MV-4-11 (cell line): Measurements from ENCODE around the gene PRMT5.

Experiments
- DNase-seq: peaks from one replicate; lab custom pipeline; 2025; lab: John Stamatoyannopoulos, UW

The PRMT5 gene

DNA sequence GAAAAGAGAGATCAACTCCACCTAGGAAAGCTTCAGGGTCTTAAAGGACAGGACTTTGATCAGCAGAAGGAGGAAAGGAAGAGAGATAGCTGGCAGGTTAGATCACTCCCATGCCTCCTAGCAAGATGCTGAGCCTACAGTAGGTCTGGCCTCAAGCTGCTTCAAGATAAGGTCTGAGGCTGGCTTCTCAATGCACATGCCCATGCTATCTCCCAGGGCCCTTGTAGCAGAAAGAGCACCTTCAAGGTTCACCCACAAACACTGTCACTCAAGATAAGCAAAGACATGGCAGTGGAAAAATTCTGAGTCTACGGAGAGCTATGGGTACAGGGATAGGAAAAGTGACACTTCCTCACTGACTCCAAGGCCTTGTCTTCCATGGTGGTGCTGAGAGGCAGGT is 31.8 kb downstream of the PRMT5 start:
- no peak for DNase-seq

DNA sequence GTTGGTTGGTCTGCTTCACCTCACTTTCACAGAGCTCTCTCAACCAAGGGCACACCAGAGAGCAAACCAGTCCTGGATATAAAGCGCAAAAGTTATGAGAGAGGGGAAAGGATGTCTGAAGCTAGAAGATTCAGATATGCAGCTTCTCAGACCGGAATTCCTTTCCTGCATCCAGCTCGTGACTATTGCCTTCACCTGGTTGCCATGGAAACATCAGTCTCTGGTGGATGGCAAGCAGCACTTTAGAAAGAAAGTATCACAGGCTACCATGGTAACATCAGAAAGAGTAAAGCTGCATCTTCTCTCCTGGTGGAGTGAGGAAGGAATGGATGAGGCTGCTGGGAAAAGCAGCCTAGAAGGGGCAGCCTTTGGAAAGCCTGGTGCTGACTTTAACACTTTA is 32.4 kb downstream of the PRMT5 start:
- no peak for DNase-seq

DNA sequence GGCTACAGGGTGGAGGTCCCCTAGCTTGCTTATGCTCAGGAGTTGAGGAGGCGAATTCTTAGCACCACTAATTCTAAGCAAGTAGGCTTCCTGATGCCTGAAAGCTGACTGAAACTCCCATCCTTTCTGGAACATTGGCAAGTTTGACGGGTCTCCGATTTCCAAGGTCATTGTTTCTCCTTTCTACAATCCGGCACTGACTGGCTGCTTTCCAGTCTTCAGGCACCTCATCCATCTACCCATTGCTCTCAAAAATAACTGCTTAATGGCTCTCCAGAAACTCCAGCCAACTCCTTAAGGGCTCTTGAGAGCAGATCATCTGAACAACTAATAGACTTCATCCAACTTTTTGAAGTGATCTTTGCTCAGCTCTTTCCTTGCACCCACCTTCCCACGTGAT is 32.8 kb downstream of the PRMT5 start:
- no peak for DNase-seq

DNA sequence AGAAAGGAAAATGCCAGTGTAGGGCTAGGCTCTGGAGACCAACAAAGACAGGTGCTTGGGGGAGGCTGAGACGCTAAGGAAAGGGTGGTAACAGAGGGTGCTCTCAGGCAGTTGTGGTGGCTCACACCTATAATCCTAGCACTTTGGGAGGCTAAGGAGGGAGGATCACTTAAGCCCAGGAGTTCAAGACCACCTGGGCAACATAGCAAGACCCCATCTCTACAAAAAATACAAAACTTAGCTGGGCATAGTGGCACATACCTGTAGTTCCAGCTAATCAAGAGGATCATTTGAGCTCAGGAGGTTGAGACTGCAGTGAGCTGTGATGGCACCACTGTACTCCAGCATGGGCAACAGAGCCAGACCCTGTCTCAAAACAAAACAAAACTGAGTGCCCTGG is 33.8 kb downstream of the PRMT5 start:
- no peak for DNase-seq

DNA sequence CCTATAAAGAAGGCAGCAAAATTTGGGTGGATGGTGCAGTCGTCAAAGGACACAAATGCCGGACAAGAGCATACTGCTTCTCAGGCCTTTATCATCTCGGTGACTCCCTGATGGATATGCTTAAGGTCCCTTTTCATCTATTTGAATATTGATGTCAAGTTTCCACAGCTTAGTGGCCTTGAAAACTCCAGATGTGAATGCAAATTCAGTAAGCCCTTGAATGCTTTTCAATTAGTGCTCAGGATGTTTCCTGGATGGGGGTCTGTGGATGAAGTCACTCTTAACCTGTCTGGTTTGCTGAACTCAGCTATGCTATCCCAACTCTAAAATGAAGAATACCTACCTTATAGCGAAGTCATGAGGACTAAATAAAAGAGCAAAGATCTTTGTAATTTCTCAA is 35.5 kb downstream of the PRMT5 start:
- DNase-seq, result no peak

DNA sequence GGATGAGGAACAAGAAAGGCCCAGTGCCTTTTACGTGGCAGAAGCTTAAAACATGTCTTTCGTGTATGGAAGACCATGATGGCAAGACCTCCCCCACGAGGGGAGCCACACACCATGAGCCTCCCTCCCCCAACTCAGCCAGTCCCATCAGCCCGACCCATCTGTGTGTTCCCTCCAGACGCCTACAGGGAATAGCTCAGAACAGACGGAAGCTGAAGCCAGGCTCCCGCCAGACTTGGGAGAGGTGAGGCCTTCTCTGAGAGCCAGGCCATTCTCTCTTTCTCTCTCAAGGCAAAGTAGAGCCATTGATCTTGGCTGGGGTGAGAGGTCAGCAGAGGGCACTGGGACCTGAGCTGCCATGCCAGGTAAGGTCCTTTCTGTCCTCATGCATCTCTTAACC is 36.7 kb downstream of the PRMT5 start:
- no peak for DNase-seq

DNA sequence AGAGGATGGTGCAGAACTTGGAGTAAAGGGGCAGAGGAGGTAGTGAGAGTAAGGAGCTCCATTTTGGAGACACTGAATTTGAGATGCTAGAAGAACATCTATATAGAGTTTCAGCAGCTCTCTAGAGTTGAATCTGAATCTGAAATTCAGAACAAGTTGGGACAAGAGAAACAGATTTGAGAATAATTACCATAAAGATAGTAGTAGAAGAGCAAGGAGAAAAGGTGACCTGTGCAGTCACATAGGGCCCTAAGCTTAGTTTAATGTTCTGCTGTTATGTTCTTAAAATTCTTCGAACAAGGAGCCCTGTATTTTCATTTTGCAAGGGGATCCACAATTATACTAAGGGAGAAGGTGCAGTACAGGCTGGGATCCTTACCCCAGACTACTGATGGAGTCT is 38.8 kb downstream of the PRMT5 start:
- DNase-seq, result no peak

DNA sequence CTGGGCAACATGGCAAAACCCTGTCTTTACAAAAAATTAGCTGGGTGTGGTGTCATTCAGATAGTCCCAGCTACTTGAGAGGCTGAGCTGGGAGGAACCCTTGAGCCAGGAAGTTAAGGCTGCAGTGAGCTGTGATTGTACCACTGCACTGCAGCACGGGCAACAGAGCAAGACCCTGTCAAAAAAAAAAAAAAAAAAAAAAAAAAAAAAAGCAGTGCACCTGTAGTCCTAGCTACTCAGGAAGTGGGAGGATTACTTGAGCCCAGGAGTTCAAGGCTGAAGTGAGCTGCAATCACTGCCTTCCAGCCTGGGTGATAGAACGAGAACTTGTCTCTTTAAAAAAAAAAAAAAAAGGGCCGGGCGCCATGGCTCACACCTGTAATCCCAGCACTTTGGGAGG is 40.5 kb downstream of the PRMT5 start:
- no peak for DNase-seq

DNA sequence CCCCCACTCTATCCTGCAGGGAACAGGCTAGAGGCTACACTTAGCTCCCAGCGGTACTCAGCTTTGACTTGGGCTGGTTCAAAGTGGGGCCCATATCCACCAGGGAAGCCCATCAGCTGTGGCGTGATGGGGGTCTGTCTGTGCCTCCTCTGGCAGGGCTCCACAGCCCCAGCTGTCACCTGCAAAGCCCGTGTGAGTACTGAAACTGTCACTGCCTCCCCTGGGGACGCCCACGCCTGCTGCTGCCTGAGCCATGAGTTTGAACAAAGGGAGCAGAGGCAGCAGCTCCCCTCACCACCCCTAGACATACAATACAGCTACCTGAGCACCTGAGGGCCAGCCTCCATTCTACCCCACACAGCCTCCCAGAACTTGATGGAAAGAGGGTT is 41.2 kb downstream of the PRMT5 start:
- DNase-seq, result no peak

DNA sequence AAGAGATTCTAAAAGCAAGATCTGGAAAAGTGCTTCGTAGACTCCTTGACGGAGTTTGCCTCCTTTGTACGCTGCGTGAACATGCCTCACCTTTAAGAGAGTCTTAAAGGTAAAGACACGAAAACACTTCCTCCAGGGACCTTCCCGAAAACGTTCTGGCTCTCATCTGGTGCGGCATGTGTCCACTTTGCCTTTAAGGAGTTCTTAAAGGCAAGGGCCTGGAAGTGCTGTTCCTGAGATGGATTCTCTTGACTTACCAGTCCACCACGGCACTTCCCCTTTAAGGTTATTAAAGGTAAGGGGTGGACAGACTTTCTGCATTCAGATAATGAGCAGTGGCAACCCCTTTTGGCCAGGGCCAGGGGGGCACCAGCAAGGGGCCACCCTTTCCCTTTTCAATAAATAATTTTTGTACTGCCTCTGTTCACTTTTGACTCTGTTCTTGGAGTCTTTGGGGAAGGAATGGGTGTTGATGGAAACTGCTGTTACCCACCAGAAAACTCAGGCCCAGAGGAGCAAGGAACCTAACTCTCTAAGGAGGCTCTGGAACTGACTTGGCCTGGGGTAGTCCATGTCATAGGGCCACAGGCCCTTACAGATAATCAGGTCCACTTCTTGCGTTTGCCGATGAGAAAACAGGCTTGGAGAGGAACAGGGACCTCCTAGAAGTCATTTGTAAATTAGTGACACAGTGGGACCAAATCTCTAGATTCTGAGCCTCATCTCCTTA is 41.8 kb downstream of the PRMT5 start:
- DNase-seq, result peak; percentile 76

DNA sequence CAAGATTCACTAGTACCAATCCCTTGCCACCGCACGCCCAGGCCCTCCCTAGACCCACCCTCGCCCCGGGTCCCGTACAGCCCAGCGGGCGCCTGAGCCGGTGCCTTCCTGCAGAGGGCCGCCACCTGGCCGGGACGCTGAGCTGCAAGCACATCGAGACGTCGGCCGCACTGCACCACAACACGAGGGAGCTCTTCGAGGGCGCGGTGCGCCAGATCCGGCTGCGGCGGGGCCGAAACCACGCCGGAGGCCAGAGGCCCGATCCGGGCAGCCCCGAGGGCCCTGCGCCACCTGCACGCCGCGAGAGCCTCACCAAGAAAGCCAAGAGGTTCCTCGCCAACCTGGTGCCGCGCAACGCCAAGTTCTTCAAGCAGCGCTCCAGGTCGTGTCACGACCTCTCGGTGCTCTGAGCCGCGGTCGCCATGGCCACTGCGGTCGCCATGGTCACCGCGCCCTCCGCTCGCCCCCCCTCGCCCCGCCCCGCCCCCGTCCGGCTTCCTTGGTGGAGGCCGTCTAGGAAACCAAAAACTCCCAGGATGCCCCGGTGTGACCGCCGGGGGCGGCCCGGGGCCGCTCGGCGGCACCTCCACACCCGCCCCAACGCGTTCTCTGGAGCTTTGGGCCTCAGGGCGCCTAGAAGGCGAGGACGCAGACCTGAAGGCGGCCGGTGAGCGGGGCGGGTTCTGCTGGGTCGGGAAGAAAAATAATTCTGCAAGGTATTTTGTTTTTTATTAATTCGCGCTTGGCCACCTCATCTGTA is 42.5 kb downstream of the PRMT5 start:
- DNase-seq, result peak; percentile 54

DNA sequence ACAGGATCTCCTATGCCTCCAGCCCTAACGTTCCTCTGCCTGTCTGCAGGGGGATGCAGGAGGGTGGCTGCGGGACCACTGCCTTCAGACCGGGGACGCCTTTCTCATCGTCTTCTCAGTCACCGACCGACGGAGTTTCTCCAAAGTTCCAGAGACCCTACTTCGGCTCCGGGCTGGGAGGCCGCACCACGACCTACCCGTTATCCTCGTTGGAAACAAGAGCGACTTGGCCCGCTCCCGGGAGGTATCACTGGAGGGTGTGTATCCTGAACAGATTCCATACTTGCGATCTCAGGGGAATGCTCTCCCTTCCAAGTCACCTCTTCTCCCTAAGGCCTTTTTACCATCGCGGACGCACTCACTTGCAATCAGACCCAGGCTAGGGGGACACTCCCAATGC is 43.2 kb downstream of the PRMT5 start:
- DNase-seq, result no peak

DNA sequence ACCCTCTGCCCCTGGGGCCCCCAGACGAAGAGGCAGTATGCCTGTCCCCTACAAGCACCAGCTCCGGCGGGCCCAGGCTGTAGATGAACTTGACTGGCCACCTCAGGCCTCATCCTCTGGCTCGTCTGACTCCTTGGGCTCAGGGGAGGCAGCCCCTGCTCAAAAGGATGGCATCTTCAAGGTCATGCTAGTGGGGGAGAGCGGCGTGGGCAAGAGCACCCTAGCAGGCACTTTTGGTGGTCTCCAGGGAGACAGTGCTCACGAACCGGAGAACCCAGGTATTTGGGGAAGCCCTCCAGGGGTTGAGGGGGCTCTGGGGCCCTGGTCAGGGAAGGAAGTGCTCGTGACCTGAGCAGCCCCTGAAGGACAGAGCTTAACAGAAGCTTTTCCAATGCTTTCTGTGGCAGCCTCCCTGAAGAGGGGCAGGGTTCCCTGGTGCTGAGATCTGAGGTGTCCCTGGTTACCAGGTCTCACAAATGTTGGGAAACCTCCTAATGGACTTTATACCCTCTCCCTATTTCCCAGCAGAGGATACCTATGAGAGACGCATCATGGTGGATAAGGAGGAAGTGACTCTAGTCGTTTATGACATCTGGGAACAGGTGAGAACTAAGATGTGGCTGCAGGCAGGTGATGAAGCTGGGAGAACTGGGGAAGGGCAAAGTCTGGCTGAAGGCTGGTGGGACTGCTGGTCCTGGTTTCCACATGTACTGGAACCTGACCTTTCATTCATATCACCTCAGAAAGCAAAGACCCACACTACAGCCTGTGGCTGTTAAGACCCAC is 44.2 kb downstream of the PRMT5 start:
- DNase-seq, result no peak

DNA sequence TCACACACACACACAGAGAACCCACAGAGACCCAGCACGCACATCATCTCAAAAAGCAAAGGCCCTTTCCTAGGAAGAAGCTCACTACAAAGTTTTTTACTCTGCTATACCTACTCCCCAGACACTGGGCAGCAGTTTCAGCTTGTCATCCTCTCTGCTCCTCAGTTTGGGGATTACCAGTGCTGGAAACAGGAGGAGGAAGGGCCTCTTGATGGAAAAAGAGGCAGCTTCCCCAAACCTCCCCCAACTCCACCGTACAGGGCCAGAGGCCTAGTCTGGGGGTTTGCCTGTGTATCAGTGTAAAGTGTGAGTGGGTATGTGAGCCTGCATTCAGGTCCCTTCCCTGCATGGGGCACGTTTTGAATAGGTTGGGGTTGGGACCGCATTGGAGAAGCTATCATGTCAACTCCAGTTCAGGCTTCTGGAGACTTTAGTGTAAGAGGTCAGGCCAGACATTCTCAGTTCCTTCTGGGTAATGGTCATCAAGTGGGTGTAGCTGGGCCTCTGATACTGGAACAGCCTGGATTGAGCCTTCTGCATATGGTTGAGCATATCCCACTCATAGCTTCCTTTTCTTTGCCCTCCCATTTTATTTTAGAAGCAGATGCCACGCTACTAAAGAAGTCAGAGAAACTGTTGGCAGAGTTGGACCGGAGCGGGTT is 45.0 kb downstream of the PRMT5 start:
- DNase-seq, result peak; percentile 34

DNA sequence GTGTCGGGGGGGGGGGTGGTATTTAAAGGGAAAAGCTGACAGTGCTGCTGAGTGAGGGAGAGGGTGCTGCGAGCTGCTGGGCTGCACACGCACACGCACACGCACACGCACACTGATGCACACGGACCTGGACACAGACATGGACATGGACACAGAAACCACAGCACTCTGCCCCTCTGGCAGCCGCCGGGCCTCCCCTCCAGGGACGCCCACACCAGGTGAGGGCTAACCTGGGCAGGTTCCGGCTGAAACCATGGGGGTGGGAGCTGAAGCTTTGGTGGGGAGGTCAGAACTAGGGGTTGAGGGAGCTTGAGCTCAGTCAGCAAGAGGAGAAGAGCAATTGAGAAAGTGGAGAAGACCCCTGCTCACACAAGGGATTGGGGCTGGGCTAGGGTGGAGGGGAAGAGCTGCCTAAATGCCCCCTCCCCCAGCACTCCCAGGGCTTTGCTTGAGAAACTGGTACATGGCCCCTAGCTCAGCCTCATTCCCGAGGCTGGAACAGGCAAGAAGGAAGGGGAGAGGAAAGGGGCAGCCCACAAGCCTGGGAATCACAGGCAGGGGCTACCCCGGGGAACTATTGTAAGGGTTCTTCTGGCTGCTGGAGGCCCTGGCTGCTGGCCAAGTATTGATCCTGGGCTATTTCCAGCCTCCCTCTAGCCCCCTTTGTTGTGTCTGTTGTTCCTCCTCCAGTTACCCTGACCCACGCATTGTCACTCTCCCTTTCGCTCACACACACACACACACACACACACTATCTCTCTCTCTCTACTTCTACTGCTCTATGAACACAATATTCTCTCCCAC is 45.8 kb downstream of the PRMT5 start, which contains the start of gene REM2:
TSS of gene REM2 (plus strand) at position 50 of the 804 bp plus-strand sequence. CDS start at position 116, 66 bp downstream.
- DNase-seq, result no peak

DNA sequence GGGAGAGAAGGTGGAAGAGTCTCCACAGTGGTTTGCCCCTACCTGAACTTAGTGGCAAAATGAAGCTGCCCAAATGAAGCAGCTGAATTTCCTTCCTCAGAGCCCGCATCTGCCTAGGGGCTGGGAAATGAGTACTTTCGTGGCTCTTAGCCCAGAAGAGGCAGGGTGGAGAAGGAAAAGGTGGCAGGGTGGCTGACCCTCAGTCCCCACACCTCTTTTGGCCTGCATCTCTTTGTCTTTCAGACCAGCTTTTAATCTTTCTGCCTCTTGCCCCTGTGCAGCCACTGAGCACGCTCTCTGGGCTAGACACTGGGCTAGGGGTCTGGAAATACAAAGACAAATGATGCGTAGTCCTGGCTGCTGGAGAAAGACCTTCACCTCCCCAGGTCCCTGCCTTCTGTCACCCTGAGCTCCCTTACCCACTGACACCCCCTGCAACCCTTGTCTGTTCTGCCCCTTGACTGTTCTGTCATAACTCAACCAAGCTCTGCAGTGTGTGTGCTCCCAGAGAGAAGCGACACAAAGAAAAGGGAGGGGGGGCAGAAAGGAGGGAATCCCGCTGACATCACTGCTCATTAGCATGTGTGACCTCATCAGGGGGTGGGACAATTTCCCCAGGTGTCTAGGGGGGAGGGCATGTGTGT is 46.5 kb downstream of the PRMT5 start:
- DNase-seq, result no peak

DNA sequence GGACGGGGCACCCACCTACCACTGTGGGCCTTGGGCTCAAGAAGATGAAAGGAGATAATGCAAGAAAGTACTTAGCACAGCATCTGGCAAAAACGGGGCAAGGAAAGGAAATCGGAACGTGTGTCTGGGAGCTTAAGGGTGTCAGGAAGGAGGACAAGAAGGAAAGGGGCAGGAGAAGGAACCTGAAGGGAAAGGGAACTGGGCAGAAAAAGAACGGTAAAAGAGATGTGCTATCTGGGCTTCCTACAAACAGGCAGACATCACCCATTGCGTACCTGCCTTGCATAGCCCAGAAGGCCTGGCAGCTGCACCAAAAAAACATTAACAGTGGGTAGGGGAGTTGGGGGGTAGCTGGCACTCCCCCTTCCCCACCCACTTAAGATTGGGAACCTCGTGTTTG is 47.1 kb downstream of the PRMT5 start:
- DNase-seq, result no peak

DNA sequence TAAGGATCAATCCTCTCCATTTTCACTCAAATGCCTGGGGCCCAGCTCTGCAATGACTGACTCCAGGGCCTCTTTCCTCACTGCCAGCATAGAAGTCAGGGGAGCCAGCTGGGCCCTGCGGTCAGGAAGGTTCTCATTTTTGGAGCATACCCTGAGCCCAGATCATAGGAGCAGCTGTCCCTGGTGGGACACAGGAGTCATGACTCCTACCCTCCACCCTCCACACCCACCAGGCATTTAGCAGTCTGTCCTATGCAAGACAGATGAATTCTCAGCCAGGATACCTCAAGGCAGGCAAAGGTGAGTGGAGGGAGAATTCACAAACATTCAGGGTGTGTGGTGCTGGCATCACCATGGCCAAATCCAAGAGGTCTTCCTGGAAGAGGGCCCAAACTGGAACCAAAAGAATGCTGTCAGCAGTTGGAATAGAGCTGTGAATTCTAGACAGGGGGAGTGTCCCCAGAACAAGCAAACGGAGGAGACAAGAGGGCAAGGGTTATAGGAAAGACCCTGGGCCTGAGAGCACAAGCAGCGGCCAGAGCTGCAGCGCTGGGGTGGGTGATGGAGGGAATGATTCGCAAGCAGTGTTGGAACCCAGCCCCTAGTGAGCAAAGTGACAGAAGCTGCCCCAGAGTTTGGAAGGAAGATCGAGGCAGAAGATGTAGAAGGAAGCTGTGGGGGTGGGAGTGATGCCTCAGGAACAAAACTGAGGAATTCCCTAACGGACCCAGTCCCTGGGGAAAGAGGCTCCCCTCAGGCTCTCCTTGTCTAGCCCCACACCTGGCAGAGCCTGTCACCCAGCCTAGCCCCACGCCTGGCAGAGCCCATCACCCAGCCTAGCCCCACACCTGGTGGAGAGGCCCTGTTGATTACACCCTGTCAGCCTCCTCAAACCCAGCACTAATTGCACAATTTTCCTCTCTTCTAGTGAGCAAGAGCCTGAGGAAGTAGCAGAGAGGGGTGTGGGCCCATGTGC is 50.6 kb downstream of the PRMT5 start:
- DNase-seq, result no peak

DNA sequence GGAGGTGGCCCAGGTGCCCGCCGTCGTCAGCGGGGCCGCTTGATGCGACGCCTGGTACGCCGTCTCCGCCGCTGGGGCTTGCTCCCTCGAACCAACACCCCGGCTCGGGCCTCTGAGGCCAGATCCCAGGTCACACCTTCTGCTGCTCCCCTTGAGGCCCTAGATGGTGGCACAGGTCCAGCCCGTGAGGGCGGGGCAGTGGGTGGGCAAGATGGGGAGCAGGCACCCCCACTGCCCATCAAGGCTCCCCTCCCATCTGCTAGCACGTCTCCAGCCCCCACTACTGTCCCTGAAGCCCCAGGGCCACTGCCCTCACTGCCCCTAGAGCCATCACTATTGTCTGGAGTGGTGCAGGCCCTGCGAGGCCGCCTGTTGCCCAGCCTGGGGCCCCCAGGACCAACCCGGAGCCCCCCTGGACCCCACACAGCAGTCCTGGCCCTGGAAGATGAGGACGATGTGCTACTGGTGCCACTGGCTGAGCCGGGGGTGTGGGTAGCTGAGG is 52.1 kb downstream of the PRMT5 start:
- DNase-seq, result no peak
